Mesodermal cell (in vitro differentiated cells): ENCODE data around the gene NCAPG2. TPM values are rescaled to one million over a fixed set of nuclear protein-coding genes. Genes with fewer than 3 reads are reported as not detected.

Experiments
- H3K27ac ChIP-seq: 2 replicates; pipeline ENCODE4 v1.7.0; 2013; ENCODE audit warnings: mild to moderate bottlenecking, low read depth, low read length, moderate library complexity; ENCODE audit not compliant: severe bottlenecking
- H3K36me3 ChIP-seq: 2 replicates; pipeline ENCODE4 v1.7.1; 2013; ENCODE audit warnings: mild to moderate bottlenecking, low read length, moderate library complexity; ENCODE audit not compliant: control insufficient read depth, insufficient read depth
- H3K4me1 ChIP-seq: one replicate; pipeline ENCODE4 v1.7.1; 2013; ENCODE audit warnings: mild to moderate bottlenecking, low read length; ENCODE audit not compliant: insufficient read depth, control insufficient read depth, poor library complexity, severe bottlenecking
- H3K4me3 ChIP-seq: 2 replicates; pipeline ENCODE4 v1.7.0; 2013; ENCODE audit warnings: low read length, control low read depth, mild to moderate bottlenecking; ENCODE audit not compliant: insufficient read depth, poor library complexity, severe bottlenecking; ENCODE audit errors: extremely low read depth
- H3K9me3 ChIP-seq: 2 replicates; pipeline ENCODE4 v1.7.1; 2013; ENCODE audit warnings: mild to moderate bottlenecking, low read length, moderate library complexity; ENCODE audit not compliant: control insufficient read depth
- WGBS, 2 experiments: methylation state at CpG; one replicate each; pipeline ENCODE4 v1.1.5; 2013; ENCODE audit warnings: missing lambda C conversion rate in 2 of 2; ENCODE audit not compliant: insufficient coverage in 2 of 2; 5-methylcytosine and 5-hydroxymethylcytosine counted together
- polyA plus RNA-seq, 2 experiments: library from polyadenylated mRNA; stranded (reverse); fragments of 50-300 nt; gene quantifications; one replicate each; pipeline ENCODE4 v1.2.3, GENCODE V29; 2013

NCAPG2 gene
- 37.3 TPM for polyA plus RNA-seq (2013, experiment 1 of 2)
- 38.9 TPM for polyA plus RNA-seq (2013, experiment 2 of 2)

GRCh38 chr7:158704524-158705233 is at the start of gene NCAPG2:
NCAPG2 (minus strand) TSS chr7:158704804; CDS start chr7:158701899, 2,905 bp downstream.
- peaks cover 7% of the 10 kb centered on the region for H3K4me1 ChIP-seq
- peak within 1 kb of the TSS; percentile 83 for H3K4me3 ChIP-seq
- H3K36me3 ChIP-seq, result peaks cover 18% of the 10 kb centered on the region
- WGBS, 2 experiments, result 0% methylated on average over 39 to 60 of the region's 78 CpGs
- peaks cover 8% of the 10 kb centered on the region for H3K9me3 ChIP-seq
- peak within 1 kb of the TSS; percentile 39 for H3K27ac ChIP-seq

DNA sequence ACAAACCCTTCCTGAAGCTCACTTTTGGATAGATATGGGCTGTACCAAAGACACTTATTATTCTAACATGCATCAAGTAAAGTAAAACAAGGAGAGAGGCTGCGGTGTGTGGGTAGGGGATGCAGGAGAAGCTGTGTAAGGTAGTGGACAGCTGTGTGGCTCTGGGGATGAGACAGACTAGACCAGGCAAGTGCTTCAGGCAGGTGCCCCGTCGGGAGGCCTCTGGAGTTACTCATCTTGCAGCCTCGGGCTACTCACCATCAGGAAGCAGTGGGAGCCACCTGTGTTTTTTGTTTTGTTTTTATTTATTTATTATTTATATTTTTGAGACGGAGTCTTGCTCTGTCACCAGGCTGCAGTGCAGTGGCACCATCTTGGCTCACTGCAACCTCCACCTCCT is 49.3 kb upstream of the NCAPG2 start:
- WGBS, 2 experiments, result 89 to 100% methylated on average over 1 to 3 of the region's 5 CpGs
- Histone ChIP-seq H3K27ac (no peak overlapping the region), H3K4me1 (peaks cover 13% of the 10 kb centered on the region), H3K9me3 (no peaks in the 10 kb centered on the region), H3K4me3 (no peak overlapping the region), H3K36me3 (peaks cover 49% of the 10 kb centered on the region)

DNA sequence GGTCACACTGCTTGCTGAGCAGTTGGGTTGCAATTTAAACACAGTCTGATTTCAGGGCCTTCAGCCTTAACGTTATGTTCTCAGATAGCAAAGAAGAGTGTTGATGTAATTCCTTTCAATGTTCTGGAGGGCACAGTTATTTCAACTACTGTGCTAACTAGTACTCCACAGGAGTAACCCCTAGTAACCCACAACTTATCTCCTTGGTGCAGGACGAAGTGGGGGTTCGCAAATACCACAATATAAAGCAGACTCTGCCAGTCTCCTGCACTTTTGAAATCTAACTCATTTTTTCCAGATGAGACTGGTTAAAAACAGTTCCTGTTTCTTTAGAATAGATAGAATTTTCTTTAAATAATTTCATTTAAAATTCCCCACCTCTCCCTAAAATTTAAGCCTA is 47.1 kb upstream of the NCAPG2 start:
- peaks cover 13% of the 10 kb centered on the region for H3K4me1 ChIP-seq
- H3K9me3 ChIP-seq, result no peaks in the 10 kb centered on the region
- H3K4me3 ChIP-seq, result no peak overlapping the region
- peaks cover 52% of the 10 kb centered on the region for H3K36me3 ChIP-seq
- H3K27ac ChIP-seq, result no peak overlapping the region
- 76% methylated on average over 2 of the region's 3 CpGs; no CpG with 5 or more reads in 1 of the 2 experiments for WGBS, 2 experiments

- WGBS, 2 experiments, result 100% methylated on average over 1 of the region's 2 CpGs; no CpG with 5 or more reads in 1 of the 2 experiments
Measured at GRCh38 chr7:158751199-158751598, 46.6 kb upstream of the NCAPG2 start.

GRCh38 chr7:158750702-158751101 is 46.1 kb upstream of the NCAPG2 start:
- WGBS, 2 experiments, result 75 to 93% methylated on average over 3 of the region's 3 CpGs
- Histone ChIP-seq H3K36me3 (peaks cover 55% of the 10 kb centered on the region), H3K4me1 (peaks cover 12% of the 10 kb centered on the region), H3K9me3 (no peaks in the 10 kb centered on the region), H3K27ac (no peak overlapping the region), H3K4me3 (no peak overlapping the region)

More at GRCh38 chr7:158751199-158751598, 46.6 kb upstream of the NCAPG2 start:
- peaks cover 53% of the 10 kb centered on the region for H3K36me3 ChIP-seq
- H3K27ac ChIP-seq, result no peak overlapping the region
- no peak overlapping the region for H3K4me3 ChIP-seq
- H3K4me1 ChIP-seq, result peaks cover 13% of the 10 kb centered on the region
- H3K9me3 ChIP-seq, result no peaks in the 10 kb centered on the region

DNA sequence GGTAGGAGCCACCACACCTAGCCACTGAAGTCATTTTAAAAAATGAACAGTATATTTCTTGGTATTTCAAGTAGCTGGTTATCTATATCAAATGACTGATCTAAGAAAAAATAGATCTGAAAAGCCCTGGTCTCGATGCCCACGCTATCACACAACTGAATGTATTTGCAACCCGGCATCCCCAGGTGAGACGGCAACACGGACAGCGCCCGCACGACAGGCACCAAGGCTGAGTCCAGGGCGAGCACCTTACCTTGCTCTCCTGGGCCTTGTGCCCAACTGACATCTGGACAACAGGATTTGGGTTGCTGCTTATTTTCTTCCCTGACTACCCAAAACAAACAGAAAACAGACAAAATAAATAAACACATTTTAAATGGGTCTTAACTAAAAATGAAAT is 44.8 kb upstream of the NCAPG2 start:
- WGBS, 2 experiments, result 93 to 98% methylated on average over 9 of the region's 9 CpGs
- H3K9me3 ChIP-seq, result no peaks in the 10 kb centered on the region
- peaks cover 56% of the 10 kb centered on the region for H3K36me3 ChIP-seq
- no peaks in the 10 kb centered on the region for H3K4me1 ChIP-seq
- no peak overlapping the region for H3K4me3 ChIP-seq
- H3K27ac ChIP-seq, result no peak overlapping the region

GRCh38 chr7:158748335-158748734 is 43.7 kb upstream of the NCAPG2 start:
- H3K9me3 ChIP-seq, result no peaks in the 10 kb centered on the region
- no peak overlapping the region for H3K4me3 ChIP-seq
- WGBS, 2 experiments, result 84 to 96% methylated on average over 8 of the region's 10 CpGs
- no peaks in the 10 kb centered on the region for H3K4me1 ChIP-seq
- H3K27ac ChIP-seq, result no peak overlapping the region
- H3K36me3 ChIP-seq, result peaks cover 60% of the 10 kb centered on the region

- Histone ChIP-seq H3K4me1 (no peaks in the 10 kb centered on the region), H3K27ac (no peak overlapping the region), H3K9me3 (no peaks in the 10 kb centered on the region), H3K4me3 (no peak overlapping the region), H3K36me3 (peaks cover 66% of the 10 kb centered on the region)
- 95 to 98% methylated on average over 9 of the region's 10 CpGs for WGBS, 2 experiments
Measured at GRCh38 chr7:158747408-158747807, 42.8 kb upstream of the NCAPG2 start.

DNA sequence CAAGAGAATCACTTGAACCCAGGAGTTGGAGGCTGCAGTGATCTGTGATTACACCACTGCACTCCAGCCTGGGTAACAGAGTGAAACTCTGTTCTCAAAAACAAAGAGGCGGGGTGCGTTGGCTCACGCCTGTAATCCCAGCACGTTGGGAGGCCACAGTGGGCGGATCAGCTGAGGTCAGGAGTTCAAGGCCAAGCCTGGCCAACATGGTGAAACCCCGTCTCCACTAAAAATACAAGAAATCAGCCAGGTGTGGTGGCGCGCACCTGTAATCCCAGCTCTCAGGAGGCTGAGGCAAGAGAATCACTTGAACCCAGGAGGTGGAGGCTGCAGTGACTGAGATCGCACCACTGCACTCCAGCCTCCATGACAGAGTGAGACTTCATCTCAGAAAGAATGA is 42.4 kb upstream of the NCAPG2 start:
- Histone ChIP-seq H3K4me1 (peaks cover 2% of the 10 kb centered on the region), H3K4me3 (no peak overlapping the region), H3K36me3 (peaks cover 70% of the 10 kb centered on the region), H3K27ac (no peak overlapping the region), H3K9me3 (no peaks in the 10 kb centered on the region)
- whole genome bisulfite sequencing, 2 experiments, result 93 to 94% methylated on average over 7 to 9 of the region's 9 CpGs

DNA sequence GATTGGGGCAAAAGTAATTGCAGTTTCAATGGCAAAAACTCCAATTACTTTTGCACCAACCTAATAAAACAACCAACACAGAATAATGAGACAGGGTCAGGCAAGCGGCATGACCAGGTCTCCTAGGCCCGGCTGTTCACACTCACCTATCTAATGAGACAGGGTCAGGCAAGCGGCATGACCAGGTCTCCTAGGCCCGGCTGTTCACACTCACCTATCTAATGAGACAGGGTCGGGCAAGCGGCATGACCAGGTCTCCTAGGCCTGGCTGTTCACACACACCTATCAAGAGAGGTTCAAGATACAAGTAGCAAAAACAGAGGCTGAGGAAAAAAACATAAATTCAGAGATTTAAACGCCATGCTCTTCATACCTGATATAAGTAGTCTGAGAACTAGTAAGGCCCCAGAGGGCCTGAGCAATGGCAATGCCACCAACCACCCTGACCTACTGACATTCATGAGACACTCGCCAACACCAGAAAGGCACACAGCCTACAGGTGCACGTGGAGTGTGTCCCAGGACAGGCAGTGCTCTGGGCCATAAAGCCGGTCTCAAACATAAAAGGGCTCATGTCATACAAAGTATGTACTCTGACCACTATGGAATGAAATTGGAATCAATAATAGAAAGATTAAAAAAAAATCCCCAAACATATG is 40.6 kb upstream of the NCAPG2 start:
- no peak overlapping the region for H3K4me3 ChIP-seq
- peaks cover 20% of the 10 kb centered on the region for H3K4me1 ChIP-seq
- no peaks in the 10 kb centered on the region for H3K9me3 ChIP-seq
- 100% methylated on average over 1 of the region's 10 CpGs for WGBS, 2 experiments
- H3K27ac ChIP-seq, result no peak overlapping the region
- peaks cover 83% of the 10 kb centered on the region for H3K36me3 ChIP-seq

DNA sequence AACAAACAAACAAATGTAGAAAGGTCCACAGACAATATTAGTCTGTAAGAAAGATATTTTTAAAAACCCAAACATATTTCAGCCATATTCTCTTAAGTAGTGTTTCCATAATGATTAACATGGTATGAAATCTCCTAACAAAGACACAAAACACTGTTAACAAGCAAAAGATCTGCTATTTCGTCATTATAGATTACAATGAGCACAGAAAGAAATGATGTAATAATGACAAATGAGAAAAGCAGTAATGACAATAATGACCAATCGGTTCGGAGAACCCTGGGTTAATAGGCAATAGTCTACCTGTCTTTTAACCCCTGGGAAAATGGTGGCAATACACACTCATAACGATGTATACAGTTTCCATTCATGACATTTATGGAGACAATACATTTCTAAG is 39.5 kb upstream of the NCAPG2 start:
- H3K27ac ChIP-seq, result no peak overlapping the region
- H3K9me3 ChIP-seq, result no peaks in the 10 kb centered on the region
- WGBS, 2 experiments, result 91 to 100% methylated on average over 3 to 4 of the region's 4 CpGs
- peaks cover 26% of the 10 kb centered on the region for H3K4me1 ChIP-seq
- no peak overlapping the region for H3K4me3 ChIP-seq
- H3K36me3 ChIP-seq, result peaks cover 88% of the 10 kb centered on the region
